WTC11 (cell line): ENCODE data around the gene R3HDM4.

ENCODE experiments used
- ZNF121 ChIP-seq: sonication (generic); formaldehyde crosslinking; IDR thresholded peaks from 2 replicates; pipeline ENCODE4 v1.8.0; 2023; ENCODE audit warnings: missing genetic modification reagents
- TF ChIP-seq, protein P1 (sequence below): fragments of 200-600 bp; IDR thresholded peaks from 2 replicates; pipeline ENCODE4 v1.8.0; 2022; ENCODE audit warnings: antibody characterized with exemption

DNA sequence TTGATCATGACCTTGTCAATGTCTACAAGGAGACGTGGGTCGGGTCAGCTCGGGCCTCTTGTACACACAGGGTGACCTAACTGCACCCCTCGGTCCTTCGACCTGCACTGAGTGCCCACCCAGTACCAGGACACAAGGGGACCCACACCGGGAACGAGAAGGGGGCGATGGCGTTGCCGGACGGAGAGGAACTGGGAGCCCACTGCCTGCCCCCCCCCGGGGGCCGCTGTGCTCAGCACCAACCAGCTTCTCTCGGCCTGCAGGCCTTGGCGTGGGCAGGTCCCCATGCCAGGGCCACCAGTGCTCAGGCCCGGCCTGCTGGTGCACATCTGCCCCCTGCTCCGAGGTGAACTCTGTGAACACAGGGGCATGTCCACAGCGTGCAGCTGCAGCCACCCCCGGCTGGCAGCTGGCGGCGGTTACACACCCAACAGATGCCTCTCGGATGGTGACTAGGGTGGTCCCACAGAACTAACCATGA, 39.4 kb downstream of the R3HDM4 start:
- TF ChIP-seq ZNF121 = no peak
- TF ChIP-seq, protein P1, sequence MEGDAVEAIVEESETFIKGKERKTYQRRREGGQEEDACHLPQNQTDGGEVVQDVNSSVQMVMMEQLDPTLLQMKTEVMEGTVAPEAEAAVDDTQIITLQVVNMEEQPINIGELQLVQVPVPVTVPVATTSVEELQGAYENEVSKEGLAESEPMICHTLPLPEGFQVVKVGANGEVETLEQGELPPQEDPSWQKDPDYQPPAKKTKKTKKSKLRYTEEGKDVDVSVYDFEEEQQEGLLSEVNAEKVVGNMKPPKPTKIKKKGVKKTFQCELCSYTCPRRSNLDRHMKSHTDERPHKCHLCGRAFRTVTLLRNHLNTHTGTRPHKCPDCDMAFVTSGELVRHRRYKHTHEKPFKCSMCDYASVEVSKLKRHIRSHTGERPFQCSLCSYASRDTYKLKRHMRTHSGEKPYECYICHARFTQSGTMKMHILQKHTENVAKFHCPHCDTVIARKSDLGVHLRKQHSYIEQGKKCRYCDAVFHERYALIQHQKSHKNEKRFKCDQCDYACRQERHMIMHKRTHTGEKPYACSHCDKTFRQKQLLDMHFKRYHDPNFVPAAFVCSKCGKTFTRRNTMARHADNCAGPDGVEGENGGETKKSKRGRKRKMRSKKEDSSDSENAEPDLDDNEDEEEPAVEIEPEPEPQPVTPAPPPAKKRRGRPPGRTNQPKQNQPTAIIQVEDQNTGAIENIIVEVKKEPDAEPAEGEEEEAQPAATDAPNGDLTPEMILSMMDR = no peak
